ENCODE measurements around the gene SPRR2B. TPM values are rescaled to one million over a fixed set of nuclear protein-coding genes. Genes with fewer than 3 reads are reported as not detected.

The SPRR2B gene
- total RNA-seq, 6 experiments from 2014 or later, result not detected

GRCh38 chr1:153081736-153082135 lies 10.3 kb upstream of the SPRR2B start:
- Histone ChIP-seq H3K36me3 (no peaks in the 10 kb centered on the region), H3K27me3 (no peaks in the 10 kb centered on the region), H3K4me1 (no peaks in the 10 kb centered on the region), H3K4me3 (no peak overlapping the region), H3K27ac (no peak overlapping the region), H3K9me3 (no peaks in the 10 kb centered on the region)
- 65% methylated on average over 3 of the region's 3 CpGs for WGBS (ENCODE audit: insufficient coverage, low coverage, low lambda C conversion rate, missing lambda C conversion rate)
- no peak for TF ChIP-seq CTCF (IDR thresholded peaks at IDR 0.05)
- TF ChIP-seq POLR2A (IDR thresholded peaks at IDR 0.05), result no peak
- ATAC-seq, result no peak
- intact Hi-C loops (cut with DNase I), result no loop called here
- no peak for DNase-seq

- Histone ChIP-seq H3K27ac (no peak overlapping the region), H3K4me3 (no peak overlapping the region), H3K36me3 (no peaks in the 10 kb centered on the region), H3K9me3 (no peaks in the 10 kb centered on the region), H3K4me1 (no peaks in the 10 kb centered on the region), H3K27me3 (no peaks in the 10 kb centered on the region)
- WGBS (ENCODE audit: insufficient coverage, low coverage, low lambda C conversion rate, missing lambda C conversion rate), result 29% methylated on average over 2 of the region's 5 CpGs
- no peak for ATAC-seq
- no peak for DNase-seq
- intact Hi-C loops (cut with DNase I), result no loop called here
- TF ChIP-seq CTCF (IDR thresholded peaks at IDR 0.05), result no peak
- no peak for TF ChIP-seq POLR2A (IDR thresholded peaks at IDR 0.05)
Observed at GRCh38 chr1:153072806-153073726, 1.7 kb upstream of the SPRR2B start.

GRCh38 chr1:153070243-153070642 lies 1.2 kb downstream of the SPRR2B start:
- DNase-seq (no peak), ATAC-seq (no peak)
- H3K27me3 ChIP-seq, result no peaks in the 10 kb centered on the region
- H3K27ac ChIP-seq, result no peak overlapping the region
- H3K9me3 ChIP-seq, result no peaks in the 10 kb centered on the region
- no peak for TF ChIP-seq CTCF (IDR thresholded peaks at IDR 0.05)
- TF ChIP-seq POLR2A (IDR thresholded peaks at IDR 0.05), result no peak
- H3K4me3 ChIP-seq, result no peak overlapping the region
- 36% methylated on average over 2 of the region's 2 CpGs for WGBS (ENCODE audit: insufficient coverage, low coverage, low lambda C conversion rate, missing lambda C conversion rate)
- no peaks in the 10 kb centered on the region for H3K4me1 ChIP-seq
- H3K36me3 ChIP-seq, result no peaks in the 10 kb centered on the region
- intact Hi-C loops (cut with DNase I), result no loop called here

GRCh38 chr1:153058826-153059784 lies 12.3 kb downstream of the SPRR2B start:
- Histone ChIP-seq H3K4me1 (no peaks in the 10 kb centered on the region), H3K36me3 (no peaks in the 10 kb centered on the region), H3K9me3 (no peaks in the 10 kb centered on the region), H3K27ac (no peak overlapping the region), H3K27me3 (no peaks in the 10 kb centered on the region), H3K4me3 (no peak overlapping the region)
- TF ChIP-seq CTCF (IDR thresholded peaks at IDR 0.05), result no peak
- no peak for TF ChIP-seq POLR2A (IDR thresholded peaks at IDR 0.05)
- intact Hi-C loops (cut with DNase I), result no loop called here
- WGBS (ENCODE audit: insufficient coverage, low coverage, low lambda C conversion rate, missing lambda C conversion rate), result 40% methylated on average over 4 of the region's 6 CpGs
- DNase-seq, result no peak
- ATAC-seq, result no peak

Measured in right lobe of liver (tissue), 6 donors.